Activated T-cell treated with anti-CD3 and anti-CD28 coated beads, Interleukin-2, amount 50 U/mL, for 1 hour (primary cell): ENCODE measurements around the gene MLXIP.

Experiments used
- DNase-seq: peaks from one replicate; pipeline ENCODE4 v3.0.0-alpha.2; 2020

MLXIP gene

DNA sequence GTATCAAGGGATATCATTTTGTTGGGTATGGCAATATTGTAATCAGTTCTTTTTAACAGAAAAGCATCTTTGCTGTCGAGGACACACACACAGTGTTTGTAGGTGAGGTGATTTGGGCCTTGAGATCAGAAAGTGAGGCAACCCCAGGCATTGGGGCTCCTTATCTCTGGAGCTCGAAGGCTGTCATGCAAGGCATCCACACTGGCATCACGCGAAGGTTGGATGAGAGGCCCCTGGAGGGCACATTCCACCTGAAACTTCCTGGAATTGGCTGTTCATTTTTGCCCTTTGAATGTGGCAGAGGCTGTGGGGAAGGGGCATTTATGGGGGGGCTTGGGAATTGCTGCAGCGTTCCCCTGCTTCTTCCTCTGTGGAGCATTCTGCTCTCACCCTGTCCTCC is 49.9 kb downstream of the MLXIP start:
- DNase-seq = no peak

DNA sequence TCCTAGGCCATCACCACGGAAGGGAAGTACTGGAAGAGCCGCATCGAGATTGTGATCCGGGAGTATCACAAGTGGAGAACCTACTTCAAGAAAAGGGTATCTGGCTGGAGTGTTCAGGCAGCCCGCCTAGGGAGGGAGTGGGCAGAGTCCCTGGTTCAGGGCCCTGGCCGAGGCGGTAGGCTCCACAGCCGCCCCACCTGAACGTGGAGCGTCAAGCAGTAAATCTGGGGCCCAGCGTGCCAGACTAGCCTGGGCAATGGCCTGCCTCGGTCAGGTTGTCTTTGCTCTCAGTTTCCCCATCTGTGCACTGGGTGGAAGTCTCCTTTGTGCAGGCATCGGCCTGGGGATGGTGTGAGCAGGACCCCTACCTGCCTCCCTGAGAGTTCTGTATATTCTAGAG is 50.6 kb downstream of the MLXIP start:
- no peak for DNase-seq

DNA sequence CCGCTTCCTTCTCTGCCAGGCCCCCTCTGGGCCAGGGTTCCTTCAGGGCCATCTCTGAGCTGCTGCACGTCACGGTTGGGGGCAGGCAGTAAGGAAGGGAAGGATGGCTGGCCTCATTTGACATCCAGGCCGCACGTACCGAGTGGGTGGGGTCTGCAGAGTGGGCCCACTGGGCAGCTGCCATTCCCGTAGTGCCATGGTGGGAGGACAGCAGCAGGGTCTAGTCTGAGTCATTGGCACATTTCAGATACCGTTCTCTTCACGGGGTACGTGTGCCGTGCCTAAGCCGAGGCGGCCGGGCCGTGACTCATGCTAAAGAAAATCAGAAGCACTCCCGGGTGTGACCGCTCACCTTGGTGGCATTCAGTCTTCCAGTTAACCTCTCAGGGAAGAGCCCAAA is 51.6 kb downstream of the MLXIP start:
- no peak for DNase-seq

DNA sequence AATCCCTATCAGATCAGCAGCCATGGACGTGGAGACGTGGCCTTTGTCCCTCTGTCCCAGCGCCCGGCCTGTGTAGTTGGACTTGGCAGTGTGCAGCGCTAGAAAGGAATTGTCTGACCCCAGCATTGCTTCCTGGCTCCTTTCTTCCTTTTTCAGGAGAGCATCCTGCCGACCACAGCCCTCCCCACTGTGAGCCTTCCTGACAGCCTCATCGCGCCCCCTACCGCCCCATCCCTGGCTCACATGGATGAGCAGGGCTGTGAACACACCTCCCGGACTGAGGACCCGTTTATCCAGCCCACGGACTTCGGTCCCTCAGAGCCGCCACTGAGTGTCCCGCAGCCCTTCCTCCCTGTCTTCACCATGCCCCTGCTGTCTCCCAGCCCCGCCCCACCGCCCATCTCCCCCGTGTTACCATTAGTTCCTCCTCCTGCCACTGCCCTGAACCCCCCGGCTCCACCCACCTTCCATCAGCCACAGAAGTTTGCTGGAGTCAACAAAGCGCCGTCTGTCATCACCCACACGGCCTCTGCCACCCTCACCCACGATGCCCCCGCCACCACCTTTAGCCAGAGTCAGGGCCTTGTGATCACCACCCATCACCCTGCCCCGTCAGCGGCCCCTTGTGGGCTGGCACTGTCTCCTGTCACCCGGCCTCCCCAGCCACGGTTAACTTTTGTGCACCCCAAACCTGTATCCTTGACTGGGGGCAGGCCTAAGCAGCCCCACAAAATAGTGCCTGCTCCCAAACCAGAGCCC is 54.8 kb downstream of the MLXIP start:
- no peak for DNase-seq

DNA sequence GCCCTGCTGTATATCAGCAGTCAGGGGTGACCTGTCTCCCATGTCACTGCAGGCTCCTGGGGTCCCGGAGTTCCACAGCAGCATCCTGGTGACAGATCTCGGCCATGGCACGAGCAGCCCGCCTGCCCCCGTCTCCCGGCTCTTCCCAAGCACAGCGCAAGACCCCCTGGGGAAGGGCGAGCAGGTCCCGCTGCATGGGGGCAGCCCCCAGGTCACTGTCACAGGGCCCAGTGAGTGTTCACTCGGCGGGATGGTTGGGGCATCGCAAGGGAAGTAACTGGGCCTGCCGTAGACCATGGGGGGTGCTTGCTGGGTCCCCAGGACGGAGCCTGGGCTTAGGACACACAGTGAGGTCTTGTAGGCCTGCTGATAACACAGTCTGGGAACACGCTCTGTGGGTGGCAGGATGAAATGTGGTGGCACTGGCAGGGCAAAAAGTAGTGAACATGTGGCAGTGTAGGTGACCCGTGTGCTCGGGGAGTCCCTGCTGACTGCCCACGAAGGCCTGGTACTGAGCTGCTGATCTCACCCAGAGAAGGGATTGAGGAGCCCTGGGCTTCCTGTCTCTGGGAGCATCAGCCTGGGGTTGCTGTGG is 57.0 kb downstream of the MLXIP start:
- DNase-seq = no peak

DNA sequence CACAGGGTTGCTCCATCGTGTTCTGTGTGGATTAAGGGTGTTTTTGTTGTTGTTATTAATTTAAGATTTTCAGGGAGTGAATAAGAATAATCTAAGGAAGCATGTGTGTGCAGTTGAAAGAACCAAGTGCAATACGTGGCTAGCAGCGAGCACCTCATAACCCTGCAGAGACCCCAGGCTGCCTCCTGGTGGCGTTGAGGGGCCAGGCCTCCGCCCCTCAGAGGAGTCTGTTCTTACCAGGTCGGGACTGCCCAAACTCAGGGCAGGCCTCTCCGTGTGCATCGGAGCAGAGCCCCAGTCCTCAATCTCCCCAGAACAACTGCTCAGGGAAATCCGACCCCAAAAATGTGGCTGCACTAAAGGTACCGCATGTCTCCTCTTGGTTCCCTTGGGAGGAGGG is 58.7 kb downstream of the MLXIP start:
- no peak for DNase-seq

DNA sequence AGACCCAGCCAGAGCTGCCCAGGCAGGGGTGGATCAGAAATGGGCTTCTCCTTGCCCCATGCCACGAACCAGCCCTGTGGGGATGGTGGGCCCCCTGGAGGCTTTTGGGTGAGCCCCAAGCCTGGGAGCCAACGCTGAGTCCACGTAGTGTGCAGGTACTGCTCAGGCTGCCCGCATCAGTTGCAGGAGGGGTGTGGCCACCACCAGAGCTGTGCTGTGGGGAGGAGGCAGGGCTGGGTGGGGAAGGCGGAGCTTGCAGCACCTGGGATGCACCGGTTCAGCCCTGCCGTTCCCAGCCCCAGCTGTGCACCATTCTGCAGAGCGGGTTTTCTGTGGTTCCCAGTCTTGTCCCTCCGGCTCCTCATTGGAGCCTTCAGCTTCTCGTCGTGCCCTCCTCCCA is 59.1 kb downstream of the MLXIP start:
- DNase-seq = no peak

DNA sequence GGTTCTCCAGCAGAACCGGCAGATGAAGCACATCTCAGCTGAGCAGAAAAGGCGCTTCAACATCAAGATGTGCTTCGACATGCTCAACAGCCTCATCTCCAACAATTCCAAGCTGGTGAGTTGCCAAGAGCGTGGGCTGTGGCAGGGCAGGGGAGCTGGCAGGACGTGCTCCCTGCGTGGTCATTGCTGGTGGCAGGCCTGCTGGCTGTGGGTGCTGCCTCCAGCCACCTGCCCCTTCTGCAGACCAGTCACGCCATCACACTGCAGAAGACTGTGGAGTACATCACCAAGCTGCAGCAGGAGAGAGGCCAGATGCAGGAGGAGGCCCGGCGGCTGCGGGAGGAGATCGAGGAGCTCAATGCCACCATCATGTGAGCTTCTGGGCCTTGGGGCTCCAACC is 59.6 kb downstream of the MLXIP start:
- no peak for DNase-seq

DNA sequence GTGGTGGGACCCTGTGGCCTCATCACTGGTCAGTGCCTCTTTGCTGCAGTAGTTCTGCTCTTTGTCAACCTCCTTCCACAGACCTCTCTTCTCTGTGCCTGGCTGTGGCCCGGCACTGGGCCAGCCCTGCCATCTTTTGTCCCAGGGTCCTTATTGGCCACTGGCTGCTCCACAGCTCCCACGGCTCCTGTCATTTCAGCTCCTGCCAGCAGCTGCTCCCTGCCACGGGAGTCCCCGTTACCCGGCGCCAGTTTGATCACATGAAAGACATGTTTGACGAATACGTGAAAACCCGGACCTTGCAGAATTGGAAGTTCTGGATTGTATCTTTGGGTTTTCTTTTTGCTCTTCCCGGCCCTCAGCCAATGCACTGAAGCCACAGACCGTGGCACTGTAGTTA is 60.1 kb downstream of the MLXIP start:
- no peak for DNase-seq

DNA sequence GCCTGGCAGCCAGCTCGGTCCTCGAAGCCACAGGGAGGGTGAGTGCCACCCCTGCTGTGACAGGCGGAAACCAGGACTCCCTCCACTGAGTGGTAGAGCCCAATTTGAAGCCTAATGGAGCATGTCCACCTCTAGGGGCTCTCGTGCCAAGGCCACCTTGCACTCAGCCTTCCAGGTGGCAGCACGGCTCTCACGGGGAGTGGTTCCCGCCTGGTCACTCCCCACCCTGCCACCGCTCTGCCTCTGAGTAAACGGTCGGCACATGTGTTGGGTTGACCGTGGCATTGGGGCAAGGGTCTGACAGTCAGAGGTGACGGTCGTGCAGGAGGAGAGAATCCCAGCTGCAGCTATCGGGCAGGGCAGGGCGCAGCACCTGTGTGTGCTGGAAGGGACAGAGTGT is 60.7 kb downstream of the MLXIP start:
- DNase-seq = no peak

DNA sequence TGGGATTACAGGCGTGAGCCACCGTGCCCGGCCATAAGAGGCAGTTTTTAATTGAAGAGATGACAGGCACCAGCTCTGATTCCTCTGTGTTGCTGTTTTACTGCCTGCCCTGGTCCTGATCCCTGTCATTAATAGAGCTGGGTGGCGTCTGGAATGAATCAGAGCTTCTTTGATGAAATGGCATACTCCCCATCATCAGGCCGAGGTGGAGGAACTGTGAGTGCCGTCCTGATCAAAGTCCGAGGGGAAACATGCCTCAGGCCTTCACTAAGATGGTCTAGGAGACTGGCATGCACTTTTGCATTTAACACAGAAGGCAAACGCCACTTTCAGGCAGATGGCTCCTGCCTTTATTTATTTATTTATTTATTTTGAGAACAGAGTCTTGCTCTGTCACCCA is 61.4 kb downstream of the MLXIP start:
- no peak for DNase-seq

DNA sequence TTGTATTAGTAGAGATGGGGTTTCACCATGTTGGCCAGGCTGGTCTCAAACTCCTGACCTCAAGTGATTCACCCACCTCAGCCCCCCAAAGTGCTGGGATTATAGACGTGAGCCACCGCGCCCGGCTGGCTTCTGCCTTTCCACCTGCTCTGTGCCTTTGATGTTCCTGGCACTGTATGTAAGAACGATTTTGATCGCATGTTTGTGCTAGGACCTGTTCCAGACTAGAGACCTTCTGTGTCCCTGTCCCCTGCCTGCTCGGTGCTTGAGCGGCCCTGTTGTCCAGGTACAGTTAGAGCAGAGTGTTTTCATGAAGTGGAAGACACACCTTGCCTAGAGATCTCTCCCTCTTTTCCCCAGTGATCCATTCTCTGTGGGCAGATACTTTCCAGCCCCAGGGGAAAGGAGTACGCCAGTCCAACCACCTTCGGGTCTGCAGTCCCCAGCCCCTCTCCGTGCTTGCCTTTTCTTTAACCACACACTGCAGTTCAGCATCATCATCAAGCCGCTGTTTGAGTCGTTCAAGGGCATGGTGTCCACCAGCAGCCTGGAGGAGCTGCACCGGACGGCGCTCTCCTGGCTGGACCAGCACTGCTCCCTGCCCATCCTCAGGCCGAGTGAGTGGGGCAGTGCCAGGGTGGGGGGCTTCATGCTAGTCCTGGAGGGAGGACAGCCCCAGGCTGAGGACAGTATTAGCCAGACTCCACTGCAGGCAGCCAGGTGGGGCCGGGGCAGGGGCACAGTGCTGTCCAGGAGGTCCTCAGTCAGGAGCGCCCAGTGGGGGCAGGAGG is 62.1 kb downstream of the MLXIP start:
- DNase-seq = no peak

DNA sequence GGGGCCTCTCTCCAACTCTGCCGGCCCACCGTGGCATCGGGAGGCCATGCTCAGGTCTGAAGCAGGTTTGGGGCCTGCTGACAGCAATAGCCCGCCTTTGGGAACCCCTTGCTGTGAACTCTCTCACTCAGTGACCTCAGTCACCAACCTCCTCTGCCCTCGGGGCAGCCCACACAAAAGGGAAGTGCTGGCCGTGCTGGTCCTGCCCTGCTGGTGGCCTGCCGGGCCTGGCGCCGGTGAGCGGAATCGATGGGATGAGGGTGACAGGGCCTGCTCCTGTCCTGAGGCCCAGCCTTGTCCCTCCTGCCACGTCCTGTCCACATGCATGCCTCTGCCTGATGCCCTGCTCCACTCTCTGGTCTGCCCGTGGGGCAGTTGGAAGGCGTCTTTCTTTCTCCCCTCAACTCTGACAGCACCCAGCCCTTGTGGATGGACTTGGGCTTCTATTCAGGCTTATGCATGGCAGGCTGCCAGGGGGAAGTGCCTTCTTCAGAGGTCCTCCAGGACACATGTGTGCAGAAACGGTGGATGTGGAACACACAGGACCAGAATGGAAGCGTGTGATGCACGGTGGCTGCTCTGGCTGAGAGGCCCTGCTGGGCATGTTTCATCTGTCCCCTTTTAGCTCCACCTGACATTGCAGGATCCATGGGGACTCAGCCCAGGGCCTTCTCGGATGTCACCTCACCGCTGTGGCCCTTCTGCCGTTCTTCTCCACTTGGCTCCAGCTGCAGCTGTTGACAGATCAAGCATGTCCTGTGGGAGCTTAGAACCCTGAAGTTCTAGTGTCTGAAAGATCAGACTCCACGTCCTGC is 63.6 kb downstream of the MLXIP start:
- no peak for DNase-seq

DNA sequence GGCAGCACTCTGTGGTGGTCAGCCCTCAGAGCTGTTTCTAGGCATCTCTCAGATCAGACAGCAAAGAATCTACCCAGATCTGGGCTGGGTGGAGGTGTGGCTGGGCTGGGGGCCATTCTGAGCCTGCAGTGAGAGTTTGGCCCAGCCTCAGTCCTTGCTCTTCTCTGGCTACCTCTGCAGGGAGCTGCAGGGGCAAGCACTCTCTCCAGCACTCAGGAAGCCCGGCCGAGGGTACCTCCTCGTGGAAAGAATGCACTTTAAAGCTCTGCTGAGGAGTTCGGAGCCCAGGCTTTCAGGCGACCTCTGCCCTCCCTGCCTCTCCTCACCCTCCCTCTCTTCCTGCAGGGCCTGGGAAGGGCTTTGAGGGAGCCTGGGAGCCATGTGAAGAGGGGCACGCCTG is 64.3 kb downstream of the MLXIP start:
- no peak for DNase-seq

DNA sequence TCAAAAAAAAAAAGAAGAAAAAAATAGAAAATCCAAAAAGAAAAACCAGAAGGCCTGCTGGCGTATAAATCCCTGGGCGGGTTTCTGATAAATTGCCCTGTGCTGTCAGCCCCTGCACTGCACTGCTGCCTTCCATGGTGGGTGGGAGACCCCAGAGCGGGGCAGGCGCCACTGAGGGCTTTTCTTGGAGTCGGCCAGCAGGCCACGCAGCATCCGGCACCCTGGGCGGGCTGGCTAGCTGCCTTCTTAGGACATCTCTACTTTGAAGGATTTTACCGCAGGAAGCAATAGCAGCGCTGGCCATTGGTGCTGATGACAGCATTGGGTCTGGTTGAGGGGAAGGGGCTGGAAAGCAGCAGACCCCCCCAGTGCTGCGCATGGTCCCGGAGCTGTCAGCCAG is 66.3 kb downstream of the MLXIP start:
- DNase-seq = no peak

DNA sequence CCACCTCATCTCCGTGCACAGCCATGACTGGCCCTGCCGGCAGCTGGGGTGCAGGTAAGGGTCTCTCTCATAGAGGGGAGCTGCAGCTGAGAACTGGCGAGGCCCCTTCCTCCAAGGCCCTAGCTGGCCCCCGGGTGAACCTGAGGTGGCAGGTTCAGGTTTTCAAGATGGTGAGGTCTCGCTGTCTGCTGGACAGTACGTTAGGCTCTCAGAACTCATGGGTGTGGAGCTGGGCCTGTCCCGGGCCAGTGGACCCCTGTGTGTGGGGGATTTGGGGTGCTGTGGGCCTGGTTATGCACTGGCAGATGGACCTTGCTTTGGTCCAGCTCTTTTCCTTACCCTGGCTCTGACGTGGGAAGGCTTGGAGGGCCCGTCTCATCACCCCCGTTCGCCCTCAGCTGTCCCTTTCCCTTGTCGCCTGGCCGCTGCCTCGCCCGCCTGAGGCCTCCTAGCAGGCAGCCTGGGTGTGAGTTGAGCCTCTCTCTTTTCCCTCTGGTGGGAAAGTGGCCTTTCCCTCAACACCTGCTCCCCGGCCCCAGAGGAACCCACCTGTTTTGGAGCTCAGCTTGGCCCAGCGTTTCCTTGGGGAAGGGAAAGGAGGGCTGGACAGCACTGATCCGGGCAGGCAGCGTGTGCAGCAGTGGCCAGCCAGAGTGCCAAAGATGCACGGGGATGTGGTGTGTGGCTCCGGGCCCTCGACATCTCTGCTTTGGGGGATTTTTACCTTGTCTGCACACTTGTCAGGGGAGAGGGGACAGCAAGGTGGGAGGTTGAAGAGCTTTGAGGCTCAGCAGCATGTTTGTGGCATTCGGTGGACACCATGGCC is 67.2 kb downstream of the MLXIP start:
- no peak for DNase-seq

DNA sequence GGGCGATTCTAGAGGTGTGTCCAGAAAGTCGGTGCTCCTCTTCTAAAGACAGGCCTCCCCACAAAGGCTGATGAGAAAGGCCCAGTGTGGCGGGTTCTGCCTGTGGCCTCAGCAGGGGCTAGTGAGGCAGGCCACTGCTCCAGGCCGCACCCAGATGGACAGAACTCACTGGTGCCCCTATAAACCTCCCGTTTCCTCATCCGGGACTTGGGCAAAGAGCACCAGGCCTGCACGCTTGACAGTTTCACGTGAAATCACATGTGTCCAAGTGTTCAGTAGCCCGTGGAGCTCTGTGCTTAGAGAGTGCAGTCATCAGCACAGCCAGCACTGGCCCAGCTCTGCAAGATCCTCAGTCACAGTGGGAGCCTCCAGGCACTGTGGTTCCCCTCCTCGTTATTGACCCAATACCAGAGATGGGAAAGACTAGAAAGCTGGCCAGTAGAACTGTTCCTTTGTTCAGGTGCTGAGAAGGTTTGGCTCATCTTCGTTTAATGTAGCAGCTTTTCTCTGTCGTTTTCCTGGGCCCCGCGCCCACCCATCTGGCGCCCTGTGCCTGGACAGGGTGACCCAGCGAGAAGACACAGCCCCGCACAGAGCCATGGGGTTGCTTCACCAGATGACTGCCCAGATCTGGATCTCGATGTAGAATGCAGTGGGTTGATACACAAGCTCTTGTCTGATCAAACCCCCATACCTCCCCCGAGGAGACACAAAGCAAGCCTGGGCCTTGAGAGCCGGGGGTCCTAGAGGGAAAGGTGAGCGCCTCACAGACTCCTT is 69.1 kb downstream of the MLXIP start:
- DNase-seq = no peak

DNA sequence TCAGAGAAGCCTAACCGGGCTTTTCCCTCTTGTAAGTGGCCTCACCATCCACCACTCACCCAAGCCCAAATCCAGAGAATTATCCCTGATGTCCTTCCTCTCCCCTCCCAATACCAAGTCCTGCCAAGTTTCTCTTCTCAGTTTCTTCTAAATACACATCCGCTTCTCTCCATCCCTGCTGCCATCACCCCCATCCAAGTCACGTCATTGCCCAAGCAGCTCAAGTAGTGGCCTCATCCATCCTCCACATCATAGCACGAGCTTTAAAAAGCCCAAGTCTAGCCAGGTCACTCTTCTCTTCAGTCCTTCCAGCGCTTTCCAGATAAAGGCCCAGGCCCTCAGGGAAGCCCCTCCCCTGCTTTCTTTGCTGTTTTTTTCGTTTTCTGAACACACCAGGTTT is 70.1 kb downstream of the MLXIP start:
- DNase-seq = no peak

DNA sequence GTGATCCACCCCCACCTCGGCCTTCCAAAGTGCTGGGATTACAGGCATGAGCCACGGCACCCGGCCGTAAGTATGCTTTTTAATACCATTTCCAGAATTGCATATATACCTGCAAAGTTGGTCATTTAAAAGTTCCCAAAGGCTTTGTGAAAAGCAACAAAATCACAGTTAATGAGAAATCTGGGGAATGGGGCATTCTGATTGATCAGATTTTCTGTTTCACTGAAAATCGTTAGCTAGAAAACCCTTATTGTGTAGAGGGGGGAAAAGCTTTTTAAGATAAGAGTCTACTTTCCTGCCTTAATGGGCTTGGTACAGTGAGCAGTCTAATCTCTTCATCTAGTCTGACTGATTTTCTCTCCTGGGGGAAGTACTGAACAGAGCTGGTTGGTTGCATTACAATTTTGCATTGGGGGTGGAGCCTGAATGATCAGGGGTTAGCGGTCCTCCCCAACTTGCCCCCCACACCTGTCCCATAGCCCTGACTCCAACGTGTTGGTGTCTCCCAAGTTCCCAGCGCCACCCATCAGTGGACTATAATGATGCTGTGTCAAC is 71.6 kb downstream of the MLXIP start:
- DNase-seq = no peak

DNA sequence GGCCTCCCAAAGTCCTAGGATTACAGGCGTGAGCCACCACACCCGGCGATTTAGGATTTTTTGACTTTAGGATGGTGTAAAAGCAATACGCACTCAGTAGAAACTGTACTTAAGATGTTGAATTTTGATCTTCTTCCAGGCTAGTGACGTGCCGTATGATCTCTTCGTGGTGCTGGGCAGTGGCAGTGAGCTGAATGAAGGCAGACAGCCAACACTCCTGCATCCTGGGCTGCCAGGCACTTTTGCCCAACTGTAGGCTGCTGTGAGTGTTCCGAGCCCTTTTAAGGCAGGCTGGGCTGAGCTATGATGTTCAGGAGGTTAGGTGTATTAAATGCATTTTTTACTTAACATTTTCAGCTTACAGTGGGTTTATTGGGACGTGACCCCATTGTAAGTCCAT is 74.2 kb downstream of the MLXIP start:
- no peak for DNase-seq

DNA sequence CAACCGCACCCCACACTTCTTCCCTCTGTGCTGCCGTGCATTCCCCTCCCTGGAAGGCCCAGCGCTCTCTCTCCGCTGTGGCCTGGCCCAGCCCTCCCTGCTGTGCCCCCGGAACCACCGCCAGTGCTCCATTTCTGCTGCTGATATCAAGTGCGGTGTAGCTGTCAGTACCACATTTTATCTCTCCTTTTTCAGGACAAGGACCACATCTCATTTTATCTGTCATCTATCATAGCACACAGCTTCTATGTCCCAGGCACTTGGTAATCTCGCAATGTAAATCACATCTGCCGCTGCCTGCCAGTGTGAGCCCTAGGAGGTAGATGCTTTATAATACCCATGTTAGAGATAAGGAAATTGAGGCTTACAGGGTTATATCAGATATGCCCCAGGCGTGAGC is 77.1 kb downstream of the MLXIP start:
- DNase-seq = no peak
